Heart right ventricle (tissue), 16 donors: ENCODE data around the gene SAMD5. TPM values are rescaled to one million over a fixed set of nuclear protein-coding genes. Genes with fewer than 3 reads are reported as not detected.

ENCODE experiments used
- ATAC-seq, 8 donors: fragments of 200-7000 bp; cut with Tn5 transposase; one replicate each; pipeline ENCODE4 v1.9.1; 2020; ENCODE audit warnings: mild to moderate bottlenecking in 8 of 8, moderate library complexity in 8 of 8, moderate number of reproducible peaks in 1 of 8
- DNase-seq, 2 donors: peaks; one replicate each; pipeline ENCODE4 v3.0.0-alpha.2; 2020
- H3K27ac ChIP-seq, 10 donors: fragments of 200-600 bp; sonication (generic) in 2 of 10; one replicate each; pipeline versions ENCODE4 v1.5.0 to v1.8.0; 2020 to 2022; ENCODE audit warnings: mild to moderate bottlenecking in 3 of 10
- H3K27me3 ChIP-seq, 7 donors: fragments of 200-600 bp; one replicate each; pipeline ENCODE4 v1.8.0; 2021 to 2022; ENCODE audit warnings: mild to moderate bottlenecking in 2 of 7
- H3K36me3 ChIP-seq, 9 donors: fragments of 200-600 bp; sonication (generic) in 1 of 9; one replicate each; pipeline versions ENCODE4 v1.5.0 to v1.8.0; 2020 to 2022; ENCODE audit warnings: mild to moderate bottlenecking in 2 of 9
- H3K4me1 ChIP-seq, 9 donors: fragments of 200-600 bp; sonication (generic) in 1 of 9; one replicate each; pipeline versions ENCODE4 v1.5.0 to v1.8.0; 2020 to 2022; ENCODE audit warnings: mild to moderate bottlenecking in 4 of 9
- H3K4me3 ChIP-seq, 10 donors: fragments of 200-600 bp; sonication (generic) in 2 of 10; one replicate each; pipeline versions ENCODE4 v1.5.0 to v1.8.0; 2020 to 2022; ENCODE audit warnings: mild to moderate bottlenecking in 7 of 10, moderate library complexity in 2 of 10
- H3K9me3 ChIP-seq, 11 donors: fragments of 200-600 bp in 10 of 11; sonication (generic) in 2 of 11; one replicate each; pipeline versions ENCODE4 v1.5.0 to v1.8.0; 2013 to 2022; ENCODE audit warnings: mild to moderate bottlenecking in 2 of 11, control low read depth in 1 of 11, moderate library complexity in 1 of 11
- CTCF ChIP-seq, 9 donors: fragments of 200-600 bp; sonication (generic) in 2 of 9; IDR thresholded peaks; one replicate each; pipeline versions ENCODE4 v1.5.0 to v1.8.0; 2021 to 2022; ENCODE audit warnings: antibody characterized with exemption in 9 of 9, mild to moderate bottlenecking in 5 of 9, moderate library complexity in 1 of 9
- WGBS, 2 donors: extraction: QIAGEN DNeasy Blood & Tissue Kit; methylation state at CpG; one replicate each; pipeline ENCODE4 v1.1.7; 2013; ENCODE audit warnings: inconsistent platforms in 1 of 2; 5-methylcytosine and 5-hydroxymethylcytosine counted together
- intact Hi-C, 10 donors: fragments of 100-400 bp; cut with DNase I; formaldehyde crosslinking; loops; one replicate each; pipeline versions ENCODE4 v1.11.1 to v1.14.2; 2022
- polyA plus RNA-seq, 2 donors: library from polyadenylated mRNA; stranded (reverse); fragments of 200-250 nt; gene quantifications; one replicate each; pipeline ENCODE4 v1.2.3, GENCODE V29; 2013
- total RNA-seq, 10 donors: library from RNA; stranded (reverse); fragmentation: NEBNext Ultra II Directional in 3 of 10; extraction: Animal tissue kit (Norgen Biotek cat#: 25700) in 3 of 10; gene quantifications; one replicate each; pipeline versions ENCODE4 v1.2.1 to v1.2.4, GENCODE V29; 2021 to 2023
- donor health status: Arrhythmogenic right ventricular cardiomyopathy.
- donor health status: ischemic (EF 13 %, LVEDD 7.1; RV severe dilation, severe dysfunction).
- donor health status: healthy with polysubstance abuse.
- donor health status: DM: no; HTN: yes; CAD: no.
- donor health status: DM: no; HTN: no; CAD: no.
- donor health status: ischemic (EF 25% LVEDD 6.9; RV normal size, moderate dysfunction).
- donor health status: ischemic (EF 25% LVEDD 5.7; RV mildly dilated, moderate dysfunction).
- donor health status: healthy.
- donor health status: DM: yes; HTN: yes; CAD: no.
- donor health status: Ischemic cardiomyopathy.
- donor health status: ischemic (EF 35%, LVEDD 5.7; RV mildly dilated, moderate dysfunction).
- donor health status: nonischemic (EF 11% LVEDD 7.7; RV severe dilation, severe dysfunction).
- donor health status: DM: yes; HTN: yes; CAD: no.
- donor health status: PGD.
- donor health status: ischemic (EF 29% LVEDD 5.4; RV normal size, mild dysfunction).
- donor health status: nonischemic (EF 23%, LVEDD 6.1; RV moderate dilation, normal function).

Gene SAMD5
- total and polyA plus RNA-seq, 12 donors, result 0.30 to 1.9 (median 0.72) TPM

DNA sequence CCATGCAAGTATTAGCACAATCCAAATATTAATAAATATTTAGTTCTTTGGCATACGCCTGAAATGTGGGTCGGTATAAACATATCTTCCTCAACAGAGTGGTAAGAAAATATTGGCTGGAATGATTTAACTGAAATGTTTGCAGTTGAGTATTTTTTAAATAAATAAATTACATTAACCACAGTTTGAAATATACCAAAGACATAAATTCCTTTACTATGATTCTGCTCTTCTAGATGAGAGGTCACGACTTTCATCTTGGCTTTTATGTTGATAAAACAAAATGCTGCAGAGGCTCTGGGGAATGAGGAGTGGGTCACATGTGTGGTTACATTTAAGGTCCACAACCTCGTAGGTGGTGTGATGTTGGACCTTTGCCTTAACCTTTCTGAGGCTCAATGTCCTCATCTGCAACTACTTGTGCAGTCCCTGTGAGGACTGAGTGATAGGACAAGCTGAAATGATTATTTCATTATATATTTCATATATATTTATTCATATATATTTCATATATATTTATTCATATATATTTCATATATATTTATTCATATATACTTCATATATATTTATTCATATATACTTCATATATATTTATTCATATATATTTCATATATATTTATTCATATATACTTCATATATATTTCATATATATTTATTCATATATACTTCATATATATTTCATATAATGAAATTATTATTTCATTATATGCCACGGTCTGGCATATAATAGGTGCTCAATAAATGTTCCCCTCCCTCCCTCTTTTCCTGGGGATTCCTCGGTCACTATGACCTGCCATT is 107.4 kb downstream of the SAMD5 start:
- TF ChIP-seq CTCF (IDR thresholded peaks at IDR 0.05), result no peak
- no peak overlapping the region for H3K27ac ChIP-seq
- WGBS, 2 donors, result 85% methylated on average over 6 of the region's 6 CpGs
- intact Hi-C loops, result no loop called here
- DNase-seq (no peak), ATAC-seq (no peak)
- H3K27me3 ChIP-seq, result no peaks in the 10 kb centered on the region
- H3K9me3 ChIP-seq, result no peaks in the 10 kb centered on the region
- H3K4me1 ChIP-seq, result no peaks in the 10 kb centered on the region
- no peaks in the 10 kb centered on the region for H3K36me3 ChIP-seq
- no peak overlapping the region for H3K4me3 ChIP-seq

- ATAC-seq (no peak), DNase-seq (no peak)
- intact Hi-C loops, result no loop called here
- Histone ChIP-seq H3K36me3 (no peaks in the 10 kb centered on the region), H3K4me3 (no peak overlapping the region), H3K27me3 (no peaks in the 10 kb centered on the region), H3K27ac (no peak overlapping the region), H3K4me1 (peaks cover 0 to 7% (median 0%) of the 10 kb centered on the region in 9 donors), H3K9me3 (no peaks in the 10 kb centered on the region)
- TF ChIP-seq CTCF (IDR thresholded peaks at IDR 0.05), result no peak
- WGBS, 2 donors, result 94 to 95% methylated on average over 3 of the region's 3 CpGs
These were observed 108.9 kb downstream of the SAMD5 start for GRCh38 chr6:147617366-147617765.

DNA sequence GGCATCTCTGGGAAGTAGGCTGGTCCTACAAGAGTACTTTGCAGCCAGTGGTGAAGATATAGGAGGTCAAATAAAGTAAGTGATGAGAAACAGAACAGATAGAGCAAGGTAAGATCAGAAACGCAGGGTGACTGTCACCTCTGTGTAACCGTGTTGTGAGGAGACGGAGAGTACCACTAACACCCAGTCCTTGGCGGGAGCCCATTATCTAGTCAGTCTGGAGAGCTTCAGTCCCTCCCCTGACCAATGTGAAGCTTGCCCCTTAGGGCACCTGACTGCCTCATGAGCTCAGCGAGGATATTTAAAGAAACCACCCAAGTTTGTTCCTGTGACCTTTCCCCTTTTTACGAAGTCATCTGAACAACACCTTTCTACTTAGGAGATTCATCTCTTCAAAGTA is 110.0 kb downstream of the SAMD5 start:
- 89 to 94% methylated on average over 6 of the region's 6 CpGs for WGBS, 2 donors
- DNase-seq, result no peak
- no peak overlapping the region for H3K4me3 ChIP-seq
- no peaks in the 10 kb centered on the region for H3K36me3 ChIP-seq
- no peak for ATAC-seq
- H3K9me3 ChIP-seq, result no peaks in the 10 kb centered on the region
- H3K27me3 ChIP-seq, result no peaks in the 10 kb centered on the region
- peaks cover 0 to 7% (median 0%) of the 10 kb centered on the region in 9 donors for H3K4me1 ChIP-seq
- intact Hi-C loops, result no loop called here
- no peak overlapping the region for H3K27ac ChIP-seq
- TF ChIP-seq CTCF (IDR thresholded peaks at IDR 0.05), result no peak

GRCh38 chr6:147618927-147619326 is 110.4 kb downstream of the SAMD5 start:
- ATAC-seq, result no peak

More at GRCh38 chr6:147618927-147619326, 110.4 kb downstream of the SAMD5 start:
- intact Hi-C loops, result no loop called here
- Histone ChIP-seq H3K36me3 (no peaks in the 10 kb centered on the region), H3K4me1 (peaks cover 0 to 7% (median 0%) of the 10 kb centered on the region in 9 donors), H3K4me3 (no peak overlapping the region), H3K9me3 (no peaks in the 10 kb centered on the region), H3K27me3 (no peaks in the 10 kb centered on the region), H3K27ac (no peak overlapping the region)
- WGBS, 2 donors, result 91 to 93% methylated on average over 6 of the region's 6 CpGs
- TF ChIP-seq CTCF (IDR thresholded peaks at IDR 0.05), result no peak
- DNase-seq, result no peak
